ENCODE measurements around the gene M1AP.

The M1AP gene

GRCh38 chr2:74685408-74685807 is 37.3 kb upstream of the M1AP start:
- Histone ChIP-seq H3K27ac (ENCODE audit: low read depth in 2 of 2, low read length in 2 of 2) (no peak overlapping the region), H3K4me3 (ENCODE audit: low read length in 2 of 2) (no peak overlapping the region), H3K9me3 (ENCODE audit: control insufficient read depth in 2 of 2, low read length in 2 of 2) (no peaks in the 10 kb centered on the region), H3K9ac (ENCODE audit: low read depth in 1 of 2, low read length in 2 of 2) (no peak overlapping the region), H3K27me3 (ENCODE audit: control insufficient read depth in 2 of 2, insufficient read depth in 2 of 2, low read length in 2 of 2) (no peaks in the 10 kb centered on the region), H3K4me1 (ENCODE audit: control insufficient read depth in 2 of 2, insufficient read depth in 2 of 2, low read length in 2 of 2) (no peaks in the 10 kb centered on the region), H3K36me3 (ENCODE audit: control insufficient read depth in 2 of 2, insufficient read depth in 2 of 2, low read length in 2 of 2) (no peaks in the 10 kb centered on the region)

DNA sequence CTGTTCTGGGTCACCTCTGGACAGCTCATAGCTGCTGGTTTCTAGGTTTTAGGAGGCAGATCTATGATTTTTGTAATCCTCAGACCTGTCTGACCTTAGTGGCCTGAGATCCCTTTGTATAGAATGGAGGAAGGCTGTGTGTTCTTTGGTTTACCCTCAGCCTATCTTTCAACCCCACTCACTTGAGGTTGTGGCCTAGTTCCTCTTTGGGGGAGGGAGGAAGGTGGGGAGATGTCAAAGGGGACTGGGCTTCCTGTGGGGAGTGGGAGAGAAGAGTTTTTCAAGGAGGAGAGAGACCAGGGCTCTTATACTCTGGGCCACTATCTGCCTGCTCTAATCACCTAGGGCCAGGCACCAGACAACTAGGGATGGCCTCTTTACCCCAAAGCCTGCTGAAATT is 34.4 kb upstream of the M1AP start:
- no peaks in the 10 kb centered on the region for H3K36me3 ChIP-seq (ENCODE audit: control insufficient read depth in 2 of 2, insufficient read depth in 2 of 2, low read length in 2 of 2)
- H3K4me3 ChIP-seq (ENCODE audit: low read length in 2 of 2), result no peak overlapping the region
- H3K9ac ChIP-seq (ENCODE audit: low read depth in 1 of 2, low read length in 2 of 2), result no peak overlapping the region
- no peak overlapping the region for H3K27ac ChIP-seq (ENCODE audit: low read depth in 2 of 2, low read length in 2 of 2)
- no peaks in the 10 kb centered on the region for H3K9me3 ChIP-seq (ENCODE audit: control insufficient read depth in 2 of 2, low read length in 2 of 2)
- H3K27me3 ChIP-seq (ENCODE audit: control insufficient read depth in 2 of 2, insufficient read depth in 2 of 2, low read length in 2 of 2), result no peaks in the 10 kb centered on the region
- H3K4me1 ChIP-seq (ENCODE audit: control insufficient read depth in 2 of 2, insufficient read depth in 2 of 2, low read length in 2 of 2), result no peaks in the 10 kb centered on the region

GRCh38 chr2:74679615-74680014 is 31.5 kb upstream of the M1AP start:
- no peak overlapping the region for H3K27ac ChIP-seq (ENCODE audit: low read depth in 2 of 2, low read length in 2 of 2)
- H3K36me3 ChIP-seq (ENCODE audit: control insufficient read depth in 2 of 2, insufficient read depth in 2 of 2, low read length in 2 of 2), result peaks cover 7 to 9% of the 10 kb centered on the region in 2 donors
- no peaks in the 10 kb centered on the region for H3K27me3 ChIP-seq (ENCODE audit: control insufficient read depth in 2 of 2, insufficient read depth in 2 of 2, low read length in 2 of 2)
- H3K9ac ChIP-seq (ENCODE audit: low read depth in 1 of 2, low read length in 2 of 2), result no peak overlapping the region
- no peaks in the 10 kb centered on the region for H3K9me3 ChIP-seq (ENCODE audit: control insufficient read depth in 2 of 2, low read length in 2 of 2)
- H3K4me1 ChIP-seq (ENCODE audit: control insufficient read depth in 2 of 2, insufficient read depth in 2 of 2, low read length in 2 of 2), result no peaks in the 10 kb centered on the region
- H3K4me3 ChIP-seq (ENCODE audit: low read length in 2 of 2), result no peak overlapping the region

DNA sequence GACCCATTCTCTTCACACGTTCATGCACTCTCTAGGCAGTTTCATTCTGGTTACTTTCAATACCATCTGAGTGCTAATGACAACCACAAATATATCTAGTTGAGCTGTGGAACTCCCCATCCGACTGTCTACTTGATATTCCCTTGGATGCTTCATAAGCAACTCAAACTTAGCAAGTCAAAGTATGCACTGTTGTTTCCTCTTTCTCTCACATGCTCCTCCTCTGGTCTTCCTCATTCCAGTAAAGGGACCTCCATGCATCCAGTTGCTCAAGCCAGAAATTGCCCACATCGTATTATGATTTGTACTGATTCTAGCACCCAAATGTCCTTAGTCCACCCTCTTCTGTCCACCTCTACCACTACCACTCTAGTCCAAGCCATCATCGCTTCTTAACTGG is 28.2 kb upstream of the M1AP start:
- no peaks in the 10 kb centered on the region for H3K27me3 ChIP-seq (ENCODE audit: control insufficient read depth in 2 of 2, insufficient read depth in 2 of 2, low read length in 2 of 2)
- H3K36me3 ChIP-seq (ENCODE audit: control insufficient read depth in 2 of 2, insufficient read depth in 2 of 2, low read length in 2 of 2), result peaks cover 7 to 9% of the 10 kb centered on the region in 2 donors
- H3K9ac ChIP-seq (ENCODE audit: low read depth in 1 of 2, low read length in 2 of 2), result no peak overlapping the region
- H3K4me3 ChIP-seq (ENCODE audit: low read length in 2 of 2), result no peak overlapping the region
- H3K9me3 ChIP-seq (ENCODE audit: control insufficient read depth in 2 of 2, low read length in 2 of 2), result no peaks in the 10 kb centered on the region
- H3K27ac ChIP-seq (ENCODE audit: low read depth in 2 of 2, low read length in 2 of 2), result no peak overlapping the region
- no peaks in the 10 kb centered on the region for H3K4me1 ChIP-seq (ENCODE audit: control insufficient read depth in 2 of 2, insufficient read depth in 2 of 2, low read length in 2 of 2)

DNA sequence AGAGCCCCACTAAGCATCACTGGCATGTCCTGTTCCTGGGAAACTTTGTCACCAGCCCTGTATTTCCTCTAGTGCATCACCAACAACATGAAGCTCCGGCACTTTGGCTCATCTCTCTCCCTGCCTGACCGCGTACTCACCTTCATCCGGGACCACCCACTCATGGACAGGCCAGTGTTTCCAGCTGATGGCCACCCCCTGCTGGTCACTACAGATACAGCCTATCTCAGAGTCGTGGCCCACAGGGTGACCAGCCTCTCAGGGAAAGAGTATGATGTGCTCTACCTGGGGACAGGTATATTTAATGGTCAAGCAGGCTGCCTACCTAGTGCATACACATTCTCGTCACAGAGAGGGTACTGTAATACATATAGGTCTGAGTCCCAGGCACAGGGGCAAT is 27.0 kb upstream of the M1AP start:
- no peaks in the 10 kb centered on the region for H3K4me1 ChIP-seq (ENCODE audit: control insufficient read depth in 2 of 2, insufficient read depth in 2 of 2, low read length in 2 of 2)
- H3K27me3 ChIP-seq (ENCODE audit: control insufficient read depth in 2 of 2, insufficient read depth in 2 of 2, low read length in 2 of 2), result no peaks in the 10 kb centered on the region

GRCh38 chr2:74673826-74674528 is 25.8 kb upstream of the M1AP start:
- no peak overlapping the region for H3K4me3 ChIP-seq (ENCODE audit: low read length in 2 of 2)
- no peaks in the 10 kb centered on the region for H3K27me3 ChIP-seq (ENCODE audit: control insufficient read depth in 2 of 2, insufficient read depth in 2 of 2, low read length in 2 of 2)
- peaks cover 7 to 9% of the 10 kb centered on the region in 2 donors for H3K36me3 ChIP-seq (ENCODE audit: control insufficient read depth in 2 of 2, insufficient read depth in 2 of 2, low read length in 2 of 2)
- H3K4me1 ChIP-seq (ENCODE audit: control insufficient read depth in 2 of 2, insufficient read depth in 2 of 2, low read length in 2 of 2), result no peaks in the 10 kb centered on the region
- H3K9me3 ChIP-seq (ENCODE audit: control insufficient read depth in 2 of 2, low read length in 2 of 2), result no peaks in the 10 kb centered on the region
- no peak overlapping the region for H3K9ac ChIP-seq (ENCODE audit: low read depth in 1 of 2, low read length in 2 of 2)
- H3K27ac ChIP-seq (ENCODE audit: low read depth in 2 of 2, low read length in 2 of 2), result no peak overlapping the region

More for the DNA sequence above, 27.0 kb upstream of the M1AP start:
- Histone ChIP-seq H3K27ac (ENCODE audit: low read depth in 2 of 2, low read length in 2 of 2) (no peak overlapping the region), H3K36me3 (ENCODE audit: control insufficient read depth in 2 of 2, insufficient read depth in 2 of 2, low read length in 2 of 2) (peaks cover 7 to 9% of the 10 kb centered on the region in 2 donors), H3K9ac (ENCODE audit: low read depth in 1 of 2, low read length in 2 of 2) (no peak overlapping the region), H3K4me3 (ENCODE audit: low read length in 2 of 2) (no peak overlapping the region), H3K9me3 (ENCODE audit: control insufficient read depth in 2 of 2, low read length in 2 of 2) (no peaks in the 10 kb centered on the region)

GRCh38 chr2:74671479-74671878 is 23.3 kb upstream of the M1AP start:
- H3K4me1 ChIP-seq (ENCODE audit: control insufficient read depth in 2 of 2, insufficient read depth in 2 of 2, low read length in 2 of 2), result no peaks in the 10 kb centered on the region
- H3K36me3 ChIP-seq (ENCODE audit: control insufficient read depth in 2 of 2, insufficient read depth in 2 of 2, low read length in 2 of 2), result peaks cover 7 to 9% of the 10 kb centered on the region in 2 donors
- no peaks in the 10 kb centered on the region for H3K9me3 ChIP-seq (ENCODE audit: control insufficient read depth in 2 of 2, low read length in 2 of 2)
- no peak overlapping the region for H3K27ac ChIP-seq (ENCODE audit: low read depth in 2 of 2, low read length in 2 of 2)
- no peak overlapping the region for H3K4me3 ChIP-seq (ENCODE audit: low read length in 2 of 2)
- no peak overlapping the region for H3K9ac ChIP-seq (ENCODE audit: low read depth in 1 of 2, low read length in 2 of 2)
- H3K27me3 ChIP-seq (ENCODE audit: control insufficient read depth in 2 of 2, insufficient read depth in 2 of 2, low read length in 2 of 2), result no peaks in the 10 kb centered on the region

GRCh38 chr2:74670263-74670662 is 22.1 kb upstream of the M1AP start:
- Histone ChIP-seq H3K27me3 (ENCODE audit: control insufficient read depth in 2 of 2, insufficient read depth in 2 of 2, low read length in 2 of 2) (no peaks in the 10 kb centered on the region), H3K9ac (ENCODE audit: low read depth in 1 of 2, low read length in 2 of 2) (no peak overlapping the region), H3K27ac (ENCODE audit: low read depth in 2 of 2, low read length in 2 of 2) (no peak overlapping the region), H3K4me1 (ENCODE audit: control insufficient read depth in 2 of 2, insufficient read depth in 2 of 2, low read length in 2 of 2) (no peaks in the 10 kb centered on the region), H3K36me3 (ENCODE audit: control insufficient read depth in 2 of 2, insufficient read depth in 2 of 2, low read length in 2 of 2) (peaks cover 0 to 4% of the 10 kb centered on the region in 2 donors), H3K9me3 (ENCODE audit: control insufficient read depth in 2 of 2, low read length in 2 of 2) (no peaks in the 10 kb centered on the region), H3K4me3 (ENCODE audit: low read length in 2 of 2) (no peak overlapping the region)

- Histone ChIP-seq H3K27ac (ENCODE audit: low read depth in 2 of 2, low read length in 2 of 2) (no peak overlapping the region), H3K27me3 (ENCODE audit: control insufficient read depth in 2 of 2, insufficient read depth in 2 of 2, low read length in 2 of 2) (no peaks in the 10 kb centered on the region), H3K4me1 (ENCODE audit: control insufficient read depth in 2 of 2, insufficient read depth in 2 of 2, low read length in 2 of 2) (no peaks in the 10 kb centered on the region), H3K36me3 (ENCODE audit: control insufficient read depth in 2 of 2, insufficient read depth in 2 of 2, low read length in 2 of 2) (no peaks in the 10 kb centered on the region), H3K9me3 (ENCODE audit: control insufficient read depth in 2 of 2, low read length in 2 of 2) (no peaks in the 10 kb centered on the region), H3K9ac (ENCODE audit: low read depth in 1 of 2, low read length in 2 of 2) (no peak overlapping the region), H3K4me3 (ENCODE audit: low read length in 2 of 2) (no peak overlapping the region)
Observed at GRCh38 chr2:74668087-74668486, 20.0 kb upstream of the M1AP start.

- H3K9me3 ChIP-seq (ENCODE audit: control insufficient read depth in 2 of 2, low read length in 2 of 2), result no peaks in the 10 kb centered on the region
- H3K27me3 ChIP-seq (ENCODE audit: control insufficient read depth in 2 of 2, insufficient read depth in 2 of 2, low read length in 2 of 2), result no peaks in the 10 kb centered on the region
- H3K27ac ChIP-seq (ENCODE audit: low read depth in 2 of 2, low read length in 2 of 2), result no peak overlapping the region
- H3K9ac ChIP-seq (ENCODE audit: low read depth in 1 of 2, low read length in 2 of 2), result no peak overlapping the region
- H3K36me3 ChIP-seq (ENCODE audit: control insufficient read depth in 2 of 2, insufficient read depth in 2 of 2, low read length in 2 of 2), result peaks cover 0 to 4% of the 10 kb centered on the region in 2 donors
- peaks cover 5 to 7% of the 10 kb centered on the region in 2 donors for H3K4me1 ChIP-seq (ENCODE audit: control insufficient read depth in 2 of 2, insufficient read depth in 2 of 2, low read length in 2 of 2)
- no peak overlapping the region for H3K4me3 ChIP-seq (ENCODE audit: low read length in 2 of 2)
Observed at GRCh38 chr2:74659462-74659861, 11.3 kb upstream of the M1AP start.

All from mucosa of rectum (tissue), 2 donors.